Left lung (tissue), 10 donors: Measurements from ENCODE around the gene SRA1. TPM values are rescaled to one million over a fixed set of nuclear protein-coding genes. Genes with fewer than 3 reads are reported as not detected.

Experiments used
- ATAC-seq: fragments of 200-7000 bp; cut with Tn5 transposase; one replicate; pipeline ENCODE4 v1.9.1; 2020; ENCODE audit warnings: moderate library complexity
- DNase-seq, 4 donors: peaks; one replicate each; pipeline ENCODE4 v3.0.0-alpha.2; 2013 to 2020
- H3K27ac ChIP-seq, 2 donors: fragments of 200-600 bp; sonication (generic) in 1 of 2; one replicate each; pipeline versions ENCODE4 v1.5.0 to v1.8.0; 2020 to 2021
- H3K27me3 ChIP-seq, 2 donors: fragments of 200-600 bp; sonication (generic) in 1 of 2; one replicate each; pipeline versions ENCODE4 v1.5.0 to v1.8.0; 2020 to 2021
- H3K36me3 ChIP-seq, 2 donors: fragments of 200-600 bp; sonication (generic) in 1 of 2; one replicate each; pipeline versions ENCODE4 v1.5.0 to v1.8.0; 2020 to 2021
- H3K4me1 ChIP-seq, 2 donors: fragments of 200-600 bp; one replicate each; pipeline ENCODE4 v1.8.0; 2021
- H3K4me3 ChIP-seq, 2 donors: fragments of 200-600 bp; sonication (generic) in 1 of 2; one replicate each; pipeline versions ENCODE4 v1.5.0 to v1.8.0; 2020 to 2021; ENCODE audit warnings: mild to moderate bottlenecking in 1 of 2
- H3K9me3 ChIP-seq, 2 donors: fragments of 200-600 bp; sonication (generic) in 1 of 2; one replicate each; pipeline versions ENCODE4 v1.5.0 to v1.8.0; 2020 to 2021
- CTCF ChIP-seq, 2 donors: fragments of 200-600 bp; sonication (generic) in 1 of 2; IDR thresholded peaks; one replicate each; pipeline versions ENCODE4 v1.5.0 to v1.8.0; 2021; ENCODE audit warnings: antibody characterized with exemption in 2 of 2
- intact Hi-C, 2 donors: fragments of 100-400 bp; cut with DNase I; formaldehyde crosslinking; loops; one replicate each; pipeline versions ENCODE4 v1.11.2 to v1.14.2; 2022
- polyA plus RNA-seq, 6 donors: library from polyadenylated mRNA; unstranded; fragments of 120-200 nt; gene quantifications; one replicate each; pipeline ENCODE4 v1.2.1, GENCODE V29; 2013; ENCODE audit not compliant: insufficient read length in 6 of 6
- total RNA-seq, 2 donors: library from RNA; stranded (reverse); fragmentation: NEBNext Ultra II Directional; extraction: Animal tissue kit (Norgen Biotek cat#: 25700); gene quantifications; one replicate each; pipeline ENCODE4 v1.2.1, GENCODE V29; 2021
- donor health status: DM: no; HTN: yes; CAD: no.
- donor health status: DM: no; HTN: no; CAD: no.

The SRA1 gene
- total and polyA plus RNA-seq, 8 donors: 20.2 to 36.2 (median 23.6) TPM

GRCh38 chr5:140565024-140565779 lies 7.9 kb upstream of the SRA1 start:
- H3K36me3 ChIP-seq: peaks cover 0 to 30% of the 10 kb centered on the region in 2 donors
- H3K9me3 ChIP-seq: no peaks in the 10 kb centered on the region
- ATAC-seq: no peak
- DNase-seq: no peak
- peaks cover 25 to 72% of the 10 kb centered on the region in 2 donors for H3K4me1 ChIP-seq
- no peaks in the 10 kb centered on the region for H3K27me3 ChIP-seq
- intact Hi-C loops: no loop called here
- no peak for TF ChIP-seq CTCF (IDR thresholded peaks at IDR 0.05)
- H3K27ac ChIP-seq: peak overlapping the region; percentile 95 to 96
- peak overlapping the region; percentile 66 to 77 for H3K4me3 ChIP-seq

- peak; percentile 97 to 98 (median 98) for DNase-seq
- intact Hi-C loops: no loop called here
- Histone ChIP-seq H3K36me3 (peaks cover 0 to 32% of the 10 kb centered on the region in 2 donors), H3K9me3 (no peaks in the 10 kb centered on the region), H3K4me1 (peaks cover 21 to 65% of the 10 kb centered on the region in 2 donors), H3K27me3 (no peaks in the 10 kb centered on the region), H3K27ac (peak within 1 kb of the TSS; percentile 95 to 96), H3K4me3 (peak within 1 kb of the TSS; percentile 66 to 77)
- peak; percentile 92 for ATAC-seq
- TF ChIP-seq CTCF (IDR thresholded peaks at IDR 0.05): no peak
These were observed 7.1 kb upstream of the SRA1 start, which contains the start of the genes APBB3 and SLC35A4 for GRCh38 chr5:140564196-140565023. TSS of gene APBB3 (minus strand) at chr5:140564598. CDS start at chr5:140564245, 353 bp downstream. TSS of gene SLC35A4 (plus strand) at chr5:140564828. CDS start at chr5:140567170, 2,342 bp downstream.

- DNase-seq: no peak
- Histone ChIP-seq H3K27ac (peak overlapping the region; percentile 95 to 96), H3K36me3 (peaks cover 0 to 32% of the 10 kb centered on the region in 2 donors), H3K4me1 (peaks cover 17 to 56% of the 10 kb centered on the region in 2 donors), H3K4me3 (peak overlapping the region; percentile 66 to 77), H3K9me3 (no peaks in the 10 kb centered on the region), H3K27me3 (no peaks in the 10 kb centered on the region)
- no peak for ATAC-seq
- no peak for TF ChIP-seq CTCF (IDR thresholded peaks at IDR 0.05)
- intact Hi-C loops: no loop called here
These were observed 6.3 kb upstream of the SRA1 start for GRCh38 chr5:140563596-140563995.

GRCh38 chr5:140561753-140562523 lies 4.7 kb upstream of the SRA1 start:
- Histone ChIP-seq H3K9me3 (no peaks in the 10 kb centered on the region), H3K27me3 (no peaks in the 10 kb centered on the region), H3K36me3 (peaks cover 0 to 19% of the 10 kb centered on the region in 2 donors), H3K4me3 (no peak overlapping the region), H3K27ac (no peak overlapping the region), H3K4me1 (peaks cover 16 to 49% of the 10 kb centered on the region in 2 donors)
- TF ChIP-seq CTCF (IDR thresholded peaks at IDR 0.05): no peak
- DNase-seq (no peak), ATAC-seq (no peak)
- intact Hi-C loops: no loop called here
